GM19468 (cell line): ENCODE data around the gene SLC38A5.
"Not testable (repeated sequence)": the region's sequence is repeated elsewhere in the genome, so short reads cannot be mapped to it uniquely, and the experiment has no call there.

Source experiments
- ATAC-seq: cut with Tn5 transposase; IDR thresholded peaks from one replicate; pipeline ENCODE4 v1.9.1; 2021; ENCODE audit warnings: mild to moderate bottlenecking, moderate library complexity, moderate number of reproducible peaks; ENCODE audit not compliant: unreplicated experiment; ENCODE audit errors: extremely low read depth

SLC38A5 gene

GRCh38 chrX:48411860-48412259, 58.2 kb downstream of the SLC38A5 start, which contains the start of gene SSX4B:
SSX4B (minus strand) TSS chrX:48411960; CDS start chrX:48411372, 588 bp downstream.
- not testable (repeated sequence) for ATAC-seq
